Activated naive CD4-positive, alpha-beta T cell treated with anti-CD3 and anti-CD28 coated beads, Interleukin-2, amount 50 U/mL, for 16 hours (primary cell): ENCODE results near the gene SDK1.
"Not testable (repeated sequence)": the region's sequence is repeated elsewhere in the genome, so short reads cannot be mapped to it uniquely, and the experiment has no call there.

Source experiments
- DNase-seq: peaks from one replicate; pipeline ENCODE4 v3.0.0-alpha.2; 2020

SDK1 gene

GRCh38 chr7:4222676-4223075 is 921.6 kb downstream of the SDK1 start:
- DNase-seq = no peak

- no peak for DNase-seq
Measured at GRCh38 chr7:4225361-4225771, 924.3 kb downstream of the SDK1 start.

GRCh38 chr7:4225881-4226523 is 925.0 kb downstream of the SDK1 start:
- DNase-seq = no peak

- no peak for DNase-seq
Measured at GRCh38 chr7:4226524-4226882, 925.5 kb downstream of the SDK1 start.

- no peak for DNase-seq
Measured at GRCh38 chr7:4227105-4228010, 926.3 kb downstream of the SDK1 start.

GRCh38 chr7:4230352-4230751 is 929.3 kb downstream of the SDK1 start:
- no peak for DNase-seq

- DNase-seq = no peak
Measured at GRCh38 chr7:4233146-4233545, 932.1 kb downstream of the SDK1 start.

GRCh38 chr7:4233621-4234497 is 932.8 kb downstream of the SDK1 start:
- no peak for DNase-seq

GRCh38 chr7:4234498-4234855 is 933.4 kb downstream of the SDK1 start:
- no peak for DNase-seq

GRCh38 chr7:4234886-4235285 is 933.8 kb downstream of the SDK1 start:
- no peak for DNase-seq

GRCh38 chr7:4235596-4235995 is 934.5 kb downstream of the SDK1 start:
- DNase-seq = no peak

GRCh38 chr7:4236389-4236788 is 935.3 kb downstream of the SDK1 start:
- no peak for DNase-seq

- not testable (repeated sequence) for DNase-seq
Measured at GRCh38 chr7:4236873-4237272, 935.8 kb downstream of the SDK1 start.

- DNase-seq = no peak
Measured at GRCh38 chr7:4237296-4238235, 936.5 kb downstream of the SDK1 start.

GRCh38 chr7:4238861-4239260 is 937.8 kb downstream of the SDK1 start:
- DNase-seq = no peak

GRCh38 chr7:4240042-4240441 is 939.0 kb downstream of the SDK1 start:
- DNase-seq = no peak

- no peak for DNase-seq
Measured at GRCh38 chr7:4240520-4241303, 939.7 kb downstream of the SDK1 start.

- DNase-seq = no peak
Measured at GRCh38 chr7:4241304-4241612, 940.2 kb downstream of the SDK1 start.

GRCh38 chr7:4241791-4242190 is 940.7 kb downstream of the SDK1 start:
- DNase-seq = no peak

GRCh38 chr7:4242706-4243105 is 941.7 kb downstream of the SDK1 start:
- no peak for DNase-seq

GRCh38 chr7:4244041-4244440 is 943.0 kb downstream of the SDK1 start:
- DNase-seq = no peak

GRCh38 chr7:4244635-4245034 is 943.6 kb downstream of the SDK1 start:
- no peak for DNase-seq
